Left lung (tissue), 10 donors: ENCODE data around the gene F7. TPM values are rescaled to one million over a fixed set of nuclear protein-coding genes. Genes with fewer than 3 reads are reported as not detected.

Experiments used
- ATAC-seq: fragments of 200-7000 bp; cut with Tn5 transposase; one replicate; pipeline ENCODE4 v1.9.1; 2020; ENCODE audit warnings: moderate library complexity
- DNase-seq, 4 donors: peaks; one replicate each; pipeline ENCODE4 v3.0.0-alpha.2; 2013 to 2020
- H3K27ac ChIP-seq, 2 donors: fragments of 200-600 bp; sonication (generic) in 1 of 2; one replicate each; pipeline versions ENCODE4 v1.5.0 to v1.8.0; 2020 to 2021
- H3K27me3 ChIP-seq, 2 donors: fragments of 200-600 bp; sonication (generic) in 1 of 2; one replicate each; pipeline versions ENCODE4 v1.5.0 to v1.8.0; 2020 to 2021
- H3K36me3 ChIP-seq, 2 donors: fragments of 200-600 bp; sonication (generic) in 1 of 2; one replicate each; pipeline versions ENCODE4 v1.5.0 to v1.8.0; 2020 to 2021
- H3K4me1 ChIP-seq, 2 donors: fragments of 200-600 bp; one replicate each; pipeline ENCODE4 v1.8.0; 2021
- H3K4me3 ChIP-seq, 2 donors: fragments of 200-600 bp; sonication (generic) in 1 of 2; one replicate each; pipeline versions ENCODE4 v1.5.0 to v1.8.0; 2020 to 2021; ENCODE audit warnings: mild to moderate bottlenecking in 1 of 2
- H3K9me3 ChIP-seq, 2 donors: fragments of 200-600 bp; sonication (generic) in 1 of 2; one replicate each; pipeline versions ENCODE4 v1.5.0 to v1.8.0; 2020 to 2021
- CTCF ChIP-seq, 2 donors: fragments of 200-600 bp; sonication (generic) in 1 of 2; IDR thresholded peaks; one replicate each; pipeline versions ENCODE4 v1.5.0 to v1.8.0; 2021; ENCODE audit warnings: antibody characterized with exemption in 2 of 2
- intact Hi-C, 2 donors: fragments of 100-400 bp; cut with DNase I; formaldehyde crosslinking; loops; one replicate each; pipeline versions ENCODE4 v1.11.2 to v1.14.2; 2022
- polyA plus RNA-seq, 6 donors: library from polyadenylated mRNA; unstranded; fragments of 120-200 nt; gene quantifications; one replicate each; pipeline ENCODE4 v1.2.1, GENCODE V29; 2013; ENCODE audit not compliant: insufficient read length in 6 of 6
- total RNA-seq, 2 donors: library from RNA; stranded (reverse); fragmentation: NEBNext Ultra II Directional; extraction: Animal tissue kit (Norgen Biotek cat#: 25700); gene quantifications; one replicate each; pipeline ENCODE4 v1.2.1, GENCODE V29; 2021
- donor health status: DM: no; HTN: yes; CAD: no.
- donor health status: DM: no; HTN: no; CAD: no.

F7 gene
- total and polyA plus RNA-seq, 8 donors: 0.46 to 1.0 (median 0.89) TPM; not detected in 2

- no peak overlapping the region for H3K27ac ChIP-seq
- H3K4me1 ChIP-seq: no peaks in the 10 kb centered on the region
- DNase-seq: peak in 1 of 4 donors; percentile 73
- H3K27me3 ChIP-seq: no peaks in the 10 kb centered on the region
- TF ChIP-seq CTCF (IDR thresholded peaks at IDR 0.05): no peak
- H3K36me3 ChIP-seq: peaks cover 0 to 49% of the 10 kb centered on the region in 2 donors
- intact Hi-C loops: no loop called here
- no peaks in the 10 kb centered on the region for H3K9me3 ChIP-seq
- no peak for ATAC-seq
- no peak overlapping the region for H3K4me3 ChIP-seq
These were observed 16.9 kb upstream of the F7 start for GRCh38 chr13:113088691-113089020.

GRCh38 chr13:113089693-113090414 lies 15.7 kb upstream of the F7 start:
- intact Hi-C loops: no loop called here
- Histone ChIP-seq H3K4me3 (no peak overlapping the region), H3K9me3 (no peaks in the 10 kb centered on the region), H3K4me1 (no peaks in the 10 kb centered on the region), H3K27me3 (no peaks in the 10 kb centered on the region), H3K36me3 (peaks cover 0 to 43% of the 10 kb centered on the region in 2 donors), H3K27ac (no peak overlapping the region)
- peak in 1 of 4 donors; percentile 75 for DNase-seq
- no peak for TF ChIP-seq CTCF (IDR thresholded peaks at IDR 0.05)
- no peak for ATAC-seq

GRCh38 chr13:113090415-113090770 lies 15.2 kb upstream of the F7 start:
- Histone ChIP-seq H3K27me3 (no peaks in the 10 kb centered on the region), H3K4me3 (no peak overlapping the region), H3K9me3 (no peaks in the 10 kb centered on the region), H3K27ac (no peak overlapping the region), H3K4me1 (no peaks in the 10 kb centered on the region), H3K36me3 (peaks cover 0 to 39% of the 10 kb centered on the region in 2 donors)
- intact Hi-C loops: no loop called here
- TF ChIP-seq CTCF (IDR thresholded peaks at IDR 0.05): no peak
- no peak for ATAC-seq
- peak in 1 of 4 donors; percentile 58 for DNase-seq

GRCh38 chr13:113090806-113091205 lies 14.8 kb upstream of the F7 start:
- intact Hi-C loops: no loop called here
- Histone ChIP-seq H3K4me1 (no peaks in the 10 kb centered on the region), H3K4me3 (no peak overlapping the region), H3K9me3 (no peaks in the 10 kb centered on the region), H3K27me3 (no peaks in the 10 kb centered on the region), H3K27ac (no peak overlapping the region), H3K36me3 (peaks cover 0 to 41% of the 10 kb centered on the region in 2 donors)
- no peak for ATAC-seq
- peak in 1 of 4 donors; percentile 53 for DNase-seq
- no peak for TF ChIP-seq CTCF (IDR thresholded peaks at IDR 0.05)

GRCh38 chr13:113091211-113091771 lies 14.3 kb upstream of the F7 start:
- intact Hi-C loops: no loop called here
- no peaks in the 10 kb centered on the region for H3K4me1 ChIP-seq
- ATAC-seq: no peak
- no peaks in the 10 kb centered on the region for H3K27me3 ChIP-seq
- H3K36me3 ChIP-seq: peaks cover 0 to 46% of the 10 kb centered on the region in 2 donors
- DNase-seq: peak in 1 of 4 donors; percentile 61
- no peak overlapping the region for H3K27ac ChIP-seq
- H3K4me3 ChIP-seq: no peak overlapping the region
- no peaks in the 10 kb centered on the region for H3K9me3 ChIP-seq
- no peak for TF ChIP-seq CTCF (IDR thresholded peaks at IDR 0.05)
